ENCODE data around the gene CFAP53.

Gene CFAP53

GRCh38 chr18:50281972-50282520, 15.8 kb upstream of the CFAP53 start:
- no peak for DNase-seq (ENCODE audit: low spot score)
- no peak for TF ChIP-seq CTCF (IDR thresholded peaks at IDR 0.05; ENCODE audit: extremely low read depth, missing control alignments)

GRCh38 chr18:50281295-50281971, 15.1 kb upstream of the CFAP53 start, which contains the start of gene MBD1:
TSS of gene MBD1 (minus strand) at chr18:50281523. CDS start at chr18:50279992, 1,531 bp downstream.
- no peak for TF ChIP-seq CTCF (IDR thresholded peaks at IDR 0.05; ENCODE audit: extremely low read depth, missing control alignments)
- DNase-seq (ENCODE audit: low spot score) = peak; percentile 97

GRCh38 chr18:50280707-50281294, 14.5 kb upstream of the CFAP53 start:
- DNase-seq (ENCODE audit: low spot score) = no peak
- no peak for TF ChIP-seq CTCF (IDR thresholded peaks at IDR 0.05; ENCODE audit: extremely low read depth, missing control alignments)

- TF ChIP-seq CTCF (IDR thresholded peaks at IDR 0.05; ENCODE audit: extremely low read depth, missing control alignments) = no peak
- no peak for DNase-seq (ENCODE audit: low spot score)
These were observed 13.5 kb upstream of the CFAP53 start for GRCh38 chr18:50279752-50280151.

- no peak for TF ChIP-seq CTCF (IDR thresholded peaks at IDR 0.05; ENCODE audit: extremely low read depth, missing control alignments)
- DNase-seq (ENCODE audit: low spot score) = no peak
These were observed 11.6 kb upstream of the CFAP53 start for GRCh38 chr18:50277942-50278341.

GRCh38 chr18:50276452-50276851, 10.2 kb upstream of the CFAP53 start:
- no peak for TF ChIP-seq CTCF (IDR thresholded peaks at IDR 0.05; ENCODE audit: extremely low read depth, missing control alignments)
- no peak for DNase-seq (ENCODE audit: low spot score)

- TF ChIP-seq CTCF (IDR thresholded peaks at IDR 0.05; ENCODE audit: extremely low read depth, missing control alignments) = no peak
- no peak for DNase-seq (ENCODE audit: low spot score)
These were observed 9.3 kb upstream of the CFAP53 start for GRCh38 chr18:50275503-50276036.

Data from GM20000 (cell line).